ENCODE results near the gene HYLS1.

DNA sequence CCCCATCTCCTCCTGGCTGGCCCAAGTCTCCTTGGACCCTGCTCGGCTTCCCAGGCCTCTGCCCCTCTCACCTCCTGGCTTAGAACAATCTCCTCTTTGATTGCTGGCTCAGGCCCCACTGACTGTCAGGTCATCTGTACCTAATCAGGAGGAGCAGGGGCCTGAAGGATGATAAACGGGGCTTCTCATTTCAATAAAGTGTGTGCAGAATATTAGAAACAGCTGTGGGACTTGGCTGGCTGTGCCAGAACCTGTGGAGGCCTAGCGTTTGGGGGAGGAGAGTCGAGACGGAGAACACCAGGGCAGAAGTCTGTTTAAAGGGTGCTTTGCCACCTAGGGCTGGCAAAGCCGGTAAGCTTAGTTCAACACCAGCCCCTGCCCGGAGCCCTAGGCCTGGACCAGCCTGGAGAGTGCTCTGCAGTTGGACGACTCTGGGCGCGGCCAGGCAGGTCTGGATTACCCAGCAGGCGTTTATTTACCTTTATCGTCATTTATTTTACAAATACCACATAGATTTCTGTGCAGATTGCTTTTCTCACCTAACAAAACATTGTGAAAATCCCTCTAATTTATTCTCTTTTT, 48.2 kb downstream of the HYLS1 start:
- TF ChIP-seq POLR2A (IDR thresholded peaks at IDR 0.05; ENCODE audit: low read depth, low read length) (no peak), POLR2AphosphoS5 (IDR thresholded peaks at IDR 0.05; ENCODE audit: low read depth, low read length) (no peak), TAF1 (IDR thresholded peaks at IDR 0.05; ENCODE audit: borderline replicate concordance, low read depth, low read length) (no peak)
